NT2/D1 (cell line): Measurements from ENCODE around the gene GDI2.

Experiments used
- YY1 ChIP-seq: IDR thresholded peaks from 2 replicates; pipeline ENCODE4 v1.6.1; 2011; ENCODE audit not compliant: insufficient read length, insufficient read depth
- ZNF274 ChIP-seq: IDR thresholded peaks from 2 replicates; pipeline ENCODE4 v1.6.1; 2011; ENCODE audit warnings: mild to moderate bottlenecking, low read depth, low read length

GRCh38 chr10:5811387-5811821 lies 1.8 kb downstream of the GDI2 start:
- TF ChIP-seq YY1 (no peak), ZNF274 (no peak)
